Measurements from ENCODE around the gene LCLAT1.

The LCLAT1 gene

GRCh38 chr2:30428348-30428662, 18.7 kb upstream of the LCLAT1 start:
- no peak overlapping the region for H3K4me3 ChIP-seq (ENCODE audit: low read depth, low read length)
- POLR2A ChIA-PET = no interaction called here
- CTCF ChIA-PET = interaction anchor here (0.6 kb wide), 1 partner anchor 265 kb away, joined by 4 read pairs; no protein-coding TSS in a partner anchor
- H3K27ac ChIP-seq (ENCODE audit: extremely low read depth, low read depth, low read length) = no peak overlapping the region
- no peaks in the 10 kb centered on the region for H3K36me3 ChIP-seq (ENCODE audit: control insufficient read depth in 2 of 2, insufficient read depth in 1 of 2, low read length in 2 of 2)
- no peak for TF ChIP-seq ZNF660 (tag by site-specific recombination; IDR thresholded peaks at IDR 0.05)
- TF ChIP-seq ZFHX2 (tag by site-specific recombination; conservative IDR thresholded peaks at IDR 0.05) = no peak
- TF ChIP-seq ZNF391 (tag by site-specific recombination; IDR thresholded peaks at IDR 0.05; ENCODE audit: borderline replicate concordance, low read depth) = no peak
- no peak for TF ChIP-seq YY2 (tag by site-specific recombination; IDR thresholded peaks at IDR 0.05)
- no peak for TF ChIP-seq ZNF544 (tag by site-specific recombination; IDR thresholded peaks at IDR 0.05)
- no peak for TF ChIP-seq ZNF175 (tag by site-specific recombination; IDR thresholded peaks at IDR 0.05)
- no peak for TF ChIP-seq HOXC10 (CRISPR knock-in tag; IDR thresholded peaks at IDR 0.05)
- no peak for TF ChIP-seq ZSCAN16 (tag by site-specific recombination; IDR thresholded peaks at IDR 0.05)
- TF ChIP-seq ZNF16 (tag by site-specific recombination; IDR thresholded peaks at IDR 0.05; ENCODE audit: low read depth) = no peak
- no peak for TF ChIP-seq ZNF830 (tag by site-specific recombination; IDR thresholded peaks at IDR 0.05; ENCODE audit: low read depth)
- TF ChIP-seq ZNF211 (tag by site-specific recombination; IDR thresholded peaks at IDR 0.05; ENCODE audit: low read depth) = no peak
- TF ChIP-seq ZNF768 (tag by site-specific recombination; IDR thresholded peaks at IDR 0.05) = no peak
- TF ChIP-seq OVOL3 (tag by site-specific recombination; IDR thresholded peaks at IDR 0.05) = no peak
- no peak for TF ChIP-seq ZNF521 (tag by site-specific recombination; IDR thresholded peaks at IDR 0.05)
- no peaks in the 10 kb centered on the region for H3K4me1 ChIP-seq (ENCODE audit: control insufficient read depth, insufficient read depth, low read length)
- H3K9me3 ChIP-seq (ENCODE audit: control insufficient read depth, insufficient read depth, low read depth, low read length) = no peaks in the 10 kb centered on the region

GRCh38 chr2:30428827-30429461, 18.1 kb upstream of the LCLAT1 start:
- no peak overlapping the region for H3K4me3 ChIP-seq (ENCODE audit: low read depth, low read length)
- CTCF ChIA-PET = interaction anchor here (0.6 to 1.2 kb wide), 3 partner anchors 17 to 283 kb away, joined by 4 to 7 read pairs (median 6); no protein-coding TSS in a partner anchor

More at GRCh38 chr2:30428827-30429461, 18.1 kb upstream of the LCLAT1 start:
- H3K9me3 ChIP-seq (ENCODE audit: control insufficient read depth, insufficient read depth, low read depth, low read length) = no peaks in the 10 kb centered on the region
- TF ChIP-seq HOXD13 (CRISPR knock-in tag; IDR thresholded peaks at IDR 0.05; ENCODE audit: borderline replicate concordance) (no peak), ZNF645 (tag by site-specific recombination; IDR thresholded peaks at IDR 0.05) (no peak), BCL11A (tag by site-specific recombination; IDR thresholded peaks at IDR 0.05; ENCODE audit: low read depth) (no peak), ZNF701 (tag by site-specific recombination; IDR thresholded peaks at IDR 0.05) (no peak), ZNF24 (tag by site-specific recombination; IDR thresholded peaks at IDR 0.05) (no peak), ZNF664 (tag by site-specific recombination; IDR thresholded peaks at IDR 0.05) (no peak), ZBTB11 (tag by site-specific recombination; conservative IDR thresholded peaks at IDR 0.05; ENCODE audit: low read depth) (no peak), ZFP37 (tag by site-specific recombination; IDR thresholded peaks at IDR 0.05) (no peak), OSR2 (tag by site-specific recombination; IDR thresholded peaks at IDR 0.05) (no peak), ZNF558 (tag by site-specific recombination; IDR thresholded peaks at IDR 0.05) (no peak), ZNF324 (tag by site-specific recombination; IDR thresholded peaks at IDR 0.05) (no peak), ZSCAN16 (tag by site-specific recombination; IDR thresholded peaks at IDR 0.05) (no peak), ZNF202 (tag by site-specific recombination; IDR thresholded peaks at IDR 0.05; ENCODE audit: borderline replicate concordance) (no peak), ZNF658 (tag by site-specific recombination; IDR thresholded peaks at IDR 0.05) (no peak), ZNF2 (tag by site-specific recombination; IDR thresholded peaks at IDR 0.05) (no peak), ZNF670 (tag by site-specific recombination; IDR thresholded peaks at IDR 0.05; ENCODE audit: low read depth) (no peak)
- H3K4me1 ChIP-seq (ENCODE audit: control insufficient read depth, insufficient read depth, low read length) = no peaks in the 10 kb centered on the region
- no peak overlapping the region for H3K27ac ChIP-seq (ENCODE audit: extremely low read depth, low read depth, low read length)
- no peaks in the 10 kb centered on the region for H3K36me3 ChIP-seq (ENCODE audit: control insufficient read depth in 2 of 2, insufficient read depth in 1 of 2, low read length in 2 of 2)
- POLR2A ChIA-PET = interaction anchor here (0.7 kb wide), 1 partner anchor 197 kb away, joined by 3 read pairs; no protein-coding TSS in a partner anchor

All from HEK293 (cell line).